Measurements from ENCODE around the gene SHISA9.

The SHISA9 gene

GRCh38 chr16:12959072-12959471 lies 57.7 kb downstream of the SHISA9 start:
- DNase-seq = no peak

GRCh38 chr16:12961626-12962025 lies 60.2 kb downstream of the SHISA9 start:
- DNase-seq = no peak

DNA sequence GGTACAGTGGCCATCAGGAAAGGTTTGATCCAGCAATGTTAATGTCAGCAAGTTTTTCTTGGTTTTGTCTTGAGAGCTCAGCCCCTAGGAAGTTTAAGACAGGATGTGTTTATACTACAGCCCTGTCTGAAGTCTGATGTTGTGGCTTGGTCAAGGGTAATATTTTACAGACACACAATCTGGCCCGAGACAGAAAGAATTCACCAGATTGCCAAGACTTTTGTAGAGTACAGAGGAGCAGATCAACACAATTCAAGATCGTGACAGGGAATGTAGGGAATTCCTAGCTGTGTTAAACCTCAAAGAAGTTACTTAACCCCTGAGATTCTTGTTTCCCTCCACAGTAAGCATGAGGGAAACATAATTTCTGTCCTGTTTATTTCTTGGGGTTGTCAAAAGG lies 63.1 kb downstream of the SHISA9 start:
- DNase-seq = no peak

GRCh38 chr16:12965274-12965804 lies 63.9 kb downstream of the SHISA9 start:
- no peak for DNase-seq

DNA sequence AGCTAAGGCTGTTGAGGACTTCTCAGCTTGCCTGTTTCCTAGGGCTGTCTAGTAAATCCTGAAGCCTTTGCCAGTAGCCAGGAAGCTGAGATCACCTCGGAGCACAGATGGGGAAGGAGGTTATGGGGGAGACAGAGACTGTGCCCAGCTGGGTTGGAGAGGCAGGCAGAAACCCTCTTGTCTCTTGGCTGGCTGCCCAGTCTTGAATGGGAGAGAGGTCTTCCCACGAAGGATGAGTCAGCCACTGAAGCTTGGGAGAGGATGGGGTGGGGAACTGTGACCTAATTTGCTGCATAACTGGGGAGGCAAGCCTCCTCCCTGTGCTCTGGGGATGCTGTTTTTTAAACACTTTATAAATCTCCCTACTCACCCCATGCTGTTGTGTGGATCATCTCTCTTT lies 69.8 kb downstream of the SHISA9 start:
- DNase-seq = no peak

DNA sequence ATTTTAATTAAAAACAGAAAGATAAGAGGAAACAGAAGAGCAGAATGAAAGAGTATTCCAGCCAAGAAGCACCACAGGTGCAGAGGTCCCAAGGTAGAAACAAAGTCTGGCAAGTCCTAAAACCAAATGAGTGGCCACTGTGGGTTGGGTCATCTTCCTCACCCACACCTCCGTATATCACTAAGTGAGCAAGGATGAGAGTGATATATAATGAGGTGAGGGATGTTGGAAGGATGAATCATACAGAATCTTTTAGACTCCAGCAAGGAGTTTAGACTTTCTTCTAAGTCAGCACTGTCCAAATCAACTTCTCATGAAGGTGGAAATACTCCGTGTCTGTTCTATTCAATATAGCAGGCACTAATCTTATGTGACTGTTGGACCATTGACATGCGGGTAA lies 70.8 kb downstream of the SHISA9 start:
- DNase-seq = no peak

- DNase-seq = no peak
Observed at GRCh38 chr16:12975766-12976165, 74.4 kb downstream of the SHISA9 start.

DNA sequence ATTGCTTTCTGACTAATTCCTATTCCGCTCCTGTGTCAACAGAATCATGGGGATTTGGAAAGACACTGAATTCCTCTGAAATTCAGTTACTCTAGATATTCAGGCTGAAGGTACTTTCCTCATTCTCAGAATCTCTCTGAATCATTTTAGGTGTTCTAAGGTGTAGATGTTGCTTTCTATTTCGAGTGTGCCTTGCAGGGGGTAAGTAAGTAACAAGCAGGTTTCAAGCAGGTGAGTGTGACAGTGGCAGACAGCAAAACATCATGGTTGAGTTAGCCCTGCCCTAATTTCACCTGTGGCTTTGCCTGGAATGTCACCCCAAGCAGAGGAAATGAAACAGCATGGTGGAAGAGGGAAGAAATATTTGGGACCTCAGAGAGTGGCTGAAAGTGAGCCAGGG lies 75.1 kb downstream of the SHISA9 start:
- no peak for DNase-seq

- DNase-seq = no peak
Observed at GRCh38 chr16:12976936-12977335, 75.5 kb downstream of the SHISA9 start.

- DNase-seq = no peak
Observed at GRCh38 chr16:12985516-12985915, 84.1 kb downstream of the SHISA9 start.

GRCh38 chr16:12988071-12988470 lies 86.7 kb downstream of the SHISA9 start:
- DNase-seq = no peak

GRCh38 chr16:12992066-12992465 lies 90.7 kb downstream of the SHISA9 start:
- DNase-seq = no peak

DNA sequence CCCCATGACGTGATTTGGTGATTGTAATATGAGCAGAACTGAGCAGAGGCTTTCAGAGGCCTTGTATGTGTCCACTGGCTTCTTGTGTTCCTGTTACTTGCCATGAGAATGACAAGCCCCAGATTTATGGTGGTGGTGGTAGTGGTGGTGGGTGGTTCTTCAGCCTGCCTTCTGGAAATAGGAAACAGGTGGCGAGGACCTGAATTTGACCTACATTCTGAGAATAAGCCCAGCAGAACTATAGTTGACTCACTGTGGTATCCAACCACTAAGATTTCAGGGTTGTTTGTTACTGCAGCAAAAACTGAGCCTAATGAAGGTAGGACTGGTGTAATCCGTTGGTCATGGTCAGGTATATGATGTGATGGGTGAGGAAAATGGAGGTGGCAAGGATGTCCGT lies 93.0 kb downstream of the SHISA9 start:
- DNase-seq = no peak

GRCh38 chr16:12995721-12996372 lies 94.4 kb downstream of the SHISA9 start:
- no peak for DNase-seq

DNA sequence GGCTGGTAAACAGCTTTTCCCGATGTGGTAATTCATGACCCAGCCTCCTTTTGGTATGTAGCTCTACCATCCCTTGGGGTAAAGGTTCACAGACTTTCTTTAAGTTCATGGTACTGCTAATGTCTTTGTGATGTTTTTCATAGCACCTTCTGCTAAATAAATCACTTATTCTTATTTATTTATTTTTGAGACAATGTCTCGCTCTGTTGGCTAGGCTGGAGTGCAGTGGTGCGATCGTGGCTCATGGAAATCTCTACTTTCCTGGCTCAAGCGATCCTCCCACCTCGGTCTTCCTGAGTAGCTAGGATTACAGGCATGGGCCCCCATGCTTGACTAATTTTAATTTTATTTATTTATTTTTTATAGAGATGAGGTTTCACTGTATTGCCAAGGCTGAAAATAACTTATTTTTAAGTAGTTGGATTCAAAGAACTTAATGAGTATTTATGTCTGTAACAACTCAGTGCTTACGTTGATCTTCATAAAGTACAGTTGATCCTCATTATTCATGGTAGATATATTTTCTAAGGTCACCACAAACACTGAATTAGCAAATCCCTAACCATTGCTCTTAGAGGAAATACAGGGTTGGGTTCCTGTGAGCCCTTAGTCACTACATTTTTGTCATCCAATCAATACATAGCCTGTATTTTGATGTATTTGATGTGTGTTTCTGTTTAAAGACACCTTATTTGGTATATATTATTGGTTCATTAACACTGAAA lies 97.1 kb downstream of the SHISA9 start:
- no peak for DNase-seq

- DNase-seq = no peak
Observed at GRCh38 chr16:12999368-12999767, 98.0 kb downstream of the SHISA9 start.

- no peak for DNase-seq
Observed at GRCh38 chr16:13005721-13006247, 104.4 kb downstream of the SHISA9 start.

GRCh38 chr16:13012601-13013000 lies 111.2 kb downstream of the SHISA9 start:
- DNase-seq = no peak

- DNase-seq = no peak
Observed at GRCh38 chr16:13013043-13013442, 111.6 kb downstream of the SHISA9 start.

GRCh38 chr16:13014476-13014875 lies 113.1 kb downstream of the SHISA9 start:
- no peak for DNase-seq

- DNase-seq = no peak
Observed at GRCh38 chr16:13018026-13018425, 116.6 kb downstream of the SHISA9 start.

- no peak for DNase-seq
Observed at GRCh38 chr16:13021996-13022395, 120.6 kb downstream of the SHISA9 start.

GRCh38 chr16:13029786-13030185 lies 128.4 kb downstream of the SHISA9 start:
- DNase-seq = no peak

DNA sequence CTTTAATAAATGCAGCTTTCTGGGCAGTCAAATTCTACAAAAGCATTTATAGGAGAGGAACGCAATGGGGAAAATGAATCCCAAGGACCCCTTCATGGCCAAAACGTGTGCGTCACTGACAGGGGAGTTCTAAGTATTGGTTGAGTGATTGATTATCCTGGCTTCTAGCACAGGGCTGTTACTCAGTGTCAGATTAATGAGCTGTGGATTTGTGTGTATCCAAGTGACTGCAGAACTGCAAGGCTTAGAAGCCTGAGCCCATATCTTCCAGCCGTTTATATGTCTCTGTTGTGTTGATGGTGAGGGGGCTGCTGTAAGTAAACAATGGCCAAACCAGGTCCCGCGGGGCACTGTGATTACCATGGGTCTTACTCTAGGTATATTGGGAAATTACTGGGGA lies 129.4 kb downstream of the SHISA9 start:
- DNase-seq = no peak

Measured in activated naive CD4-positive, alpha-beta T cell treated with Interleukin-2 at 50 U/mL for 16 hours (primary cell).